EH (cell line): Measurements from ENCODE around the gene FGF18.
"Not testable (repeated sequence)": the region's sequence is repeated elsewhere in the genome, so short reads cannot be mapped to it uniquely, and the experiment has no call there.

Experiments used
- DNase-seq: peaks from one replicate; pipeline ENCODE4 v3.0.0-alpha.2; 2015; ENCODE audit warnings: low read depth

FGF18 gene

DNA sequence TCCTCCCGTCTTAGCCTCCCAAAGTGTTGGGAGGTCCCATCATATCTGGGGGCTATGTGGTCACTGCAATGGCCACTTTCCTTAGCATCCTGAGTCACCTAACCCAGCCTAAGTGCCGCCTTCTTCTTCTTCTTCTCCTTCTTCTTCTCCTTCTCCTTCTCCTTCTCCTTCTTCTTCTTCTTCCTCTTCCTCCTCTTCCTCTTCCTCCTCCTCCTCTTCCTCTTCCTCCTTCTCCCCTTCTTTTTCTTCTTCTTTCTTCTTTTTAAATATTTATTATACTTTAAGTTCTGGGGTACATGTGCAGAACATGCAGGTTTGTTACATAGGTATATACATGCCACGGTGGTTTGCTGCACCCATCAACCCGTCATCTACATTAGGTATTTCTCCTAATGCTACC is 78.0 kb downstream of the FGF18 start:
- not testable (repeated sequence) for DNase-seq

DNA sequence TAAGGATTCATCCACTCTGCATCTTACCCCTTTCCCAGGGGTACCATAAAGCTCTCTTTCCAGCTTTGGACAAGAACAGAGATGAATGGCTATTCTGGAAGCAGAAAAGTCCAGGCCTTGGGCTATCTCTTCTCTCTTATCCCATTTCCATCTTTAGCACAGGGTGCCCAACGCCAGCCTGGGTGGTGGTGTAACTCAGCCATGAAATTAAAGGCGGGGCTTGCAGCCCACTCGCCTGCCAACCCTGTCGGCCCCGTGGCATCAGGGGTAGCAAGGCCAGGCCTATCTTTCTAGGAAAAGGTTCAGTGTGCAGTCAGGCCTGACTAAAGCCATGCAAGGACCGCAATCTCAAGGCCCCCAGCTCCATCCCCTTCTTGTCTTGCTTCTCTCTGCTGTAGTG is 78.7 kb downstream of the FGF18 start:
- no peak for DNase-seq

GRCh38 chr5:171499611-171500010 is 80.2 kb downstream of the FGF18 start:
- DNase-seq, result no peak

GRCh38 chr5:171505473-171506043 is 86.1 kb downstream of the FGF18 start:
- DNase-seq, result no peak

- no peak for DNase-seq
Observed at GRCh38 chr5:171506951-171507350, 87.5 kb downstream of the FGF18 start.
